ENCODE measurements around the gene BRD4. TPM values are rescaled to one million over a fixed set of nuclear protein-coding genes. Genes with fewer than 3 reads are reported as not detected.

The BRD4 gene
- total and polyA plus RNA-seq, 2 of the 13 experiments (the other 11 are each of a cell fraction or from before 2014, with no cell fraction given): 10.5 to 11.4 TPM

DNA sequence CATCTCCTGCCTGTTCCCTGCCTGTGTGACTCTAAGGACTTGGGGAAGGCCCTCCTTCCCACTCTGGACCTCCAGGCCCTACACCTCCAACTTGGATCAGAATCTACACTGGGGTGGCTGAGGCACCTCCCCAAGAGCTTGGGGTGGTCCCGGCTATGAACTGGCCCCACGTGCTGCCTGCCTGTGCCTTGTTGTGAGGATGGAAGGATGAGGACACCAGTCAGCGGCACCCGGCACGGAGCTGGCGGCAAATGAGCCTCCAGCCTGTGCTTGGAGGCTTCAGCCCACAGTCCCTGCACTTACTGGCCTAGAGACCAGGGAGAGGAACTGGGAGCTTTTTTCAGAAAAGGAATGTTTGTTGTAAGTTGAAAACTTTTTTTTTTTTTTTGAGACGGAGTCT, 38.8 kb upstream of the BRD4 start:
- no peaks in the 10 kb centered on the region for H3K9me3 ChIP-seq (ENCODE audit: low read length)
- intact Hi-C loops (cut with micrococcal nuclease; ENCODE audit: unreplicated experiment) (loop anchor here (10.0 kb wide), 1 partner anchor 86 kb away; no protein-coding TSS in a partner anchor), in situ Hi-C loops (cut with HindIII; ENCODE audit: extremely low pct_ligation_motif_present, low pct_unique_long_range_greater_than_20kb) (no loop called here)
- no peak overlapping the region for H3K4me3 ChIP-seq (replicated peaks in 1 of 3; ENCODE audit: insufficient read depth in 1 of 3, low read depth in 2 of 3, low read length in 3 of 3)
- peaks cover 4% of the 10 kb centered on the region for H3K4me1 ChIP-seq (ENCODE audit: insufficient read depth, low read length)
- H3K27ac ChIP-seq (ENCODE audit: extremely low read length, insufficient read depth, low read length): no peak overlapping the region
- H3K9ac ChIP-seq (ENCODE audit: insufficient read depth, low read depth, low read length): no peak overlapping the region
- no peak overlapping the region for H3K4me2 ChIP-seq (ENCODE audit: low read depth, low read length)
- TF ChIP-seq CENPT (CRISPR knock-in tag; IDR thresholded peaks at IDR 0.05; ENCODE audit: low read depth) (no peak), ZNF709 (CRISPR knock-in tag; IDR thresholded peaks at IDR 0.05) (no peak), XRCC5 (optimal IDR thresholded peaks at IDR 0.05; ENCODE audit: low read length) (no peak), KMT2B (CRISPR knock-in tag; IDR thresholded peaks at IDR 0.05) (no peak), ZNF569 (CRISPR knock-in tag; IDR thresholded peaks at IDR 0.05; ENCODE audit: borderline replicate concordance) (no peak), RNF2 (conservative IDR thresholded peaks at IDR 0.05; ENCODE audit: low read depth) (no peak), SOX6 (IDR thresholded peaks at IDR 0.05) (no peak), SOX6 (CRISPR knock-in tag; IDR thresholded peaks at IDR 0.05) (no peak), ZNF335 (CRISPR knock-in tag; IDR thresholded peaks at IDR 0.05) (no peak), ZMYM2 (CRISPR knock-in tag; IDR thresholded peaks at IDR 0.05) (no peak), ARNT (IDR thresholded peaks at IDR 0.05) (no peak), ZNF878 (CRISPR knock-in tag; IDR thresholded peaks at IDR 0.05) (no peak), GTF3A (CRISPR knock-in tag; conservative IDR thresholded peaks at IDR 0.05) (no peak), CCAR2 (optimal IDR thresholded peaks at IDR 0.05; ENCODE audit: low read depth, low read length) (no peak), EHMT2 (IDR thresholded peaks at IDR 0.05; ENCODE audit: borderline replicate concordance, low read depth, low read length) (no peak), GATAD1 (CRISPR knock-in tag; IDR thresholded peaks at IDR 0.05) (no peak), KDM1A (CRISPR knock-in tag; IDR thresholded peaks at IDR 0.05) (no peak)
- TF ChIP-seq, protein P1, sequence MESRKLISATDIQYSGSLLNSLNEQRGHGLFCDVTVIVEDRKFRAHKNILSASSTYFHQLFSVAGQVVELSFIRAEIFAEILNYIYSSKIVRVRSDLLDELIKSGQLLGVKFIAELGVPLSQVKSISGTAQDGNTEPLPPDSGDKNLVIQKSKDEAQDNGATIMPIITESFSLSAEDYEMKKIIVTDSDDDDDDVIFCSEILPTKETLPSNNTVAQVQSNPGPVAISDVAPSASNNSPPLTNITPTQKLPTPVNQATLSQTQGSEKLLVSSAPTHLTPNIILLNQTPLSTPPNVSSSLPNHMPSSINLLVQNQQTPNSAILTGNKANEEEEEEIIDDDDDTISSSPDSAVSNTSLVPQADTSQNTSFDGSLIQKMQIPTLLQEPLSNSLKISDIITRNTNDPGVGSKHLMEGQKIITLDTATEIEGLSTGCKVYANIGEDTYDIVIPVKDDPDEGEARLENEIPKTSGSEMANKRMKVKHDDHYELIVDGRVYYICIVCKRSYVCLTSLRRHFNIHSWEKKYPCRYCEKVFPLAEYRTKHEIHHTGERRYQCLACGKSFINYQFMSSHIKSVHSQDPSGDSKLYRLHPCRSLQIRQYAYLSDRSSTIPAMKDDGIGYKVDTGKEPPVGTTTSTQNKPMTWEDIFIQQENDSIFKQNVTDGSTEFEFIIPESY (CRISPR knock-in tag; IDR thresholded peaks at IDR 0.05): no peak
- TF ChIP-seq, protein P2, sequence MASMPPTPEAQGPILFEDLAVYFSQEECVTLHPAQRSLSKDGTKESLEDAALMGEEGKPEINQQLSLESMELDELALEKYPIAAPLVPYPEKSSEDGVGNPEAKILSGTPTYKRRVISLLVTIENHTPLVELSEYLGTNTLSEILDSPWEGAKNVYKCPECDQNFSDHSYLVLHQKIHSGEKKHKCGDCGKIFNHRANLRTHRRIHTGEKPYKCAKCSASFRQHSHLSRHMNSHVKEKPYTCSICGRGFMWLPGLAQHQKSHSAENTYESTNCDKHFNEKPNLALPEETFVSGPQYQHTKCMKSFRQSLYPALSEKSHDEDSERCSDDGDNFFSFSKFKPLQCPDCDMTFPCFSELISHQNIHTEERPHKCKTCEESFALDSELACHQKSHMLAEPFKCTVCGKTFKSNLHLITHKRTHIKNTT (CRISPR knock-in tag; IDR thresholded peaks at IDR 0.05): no peak
- TF ChIP-seq, protein P3, sequence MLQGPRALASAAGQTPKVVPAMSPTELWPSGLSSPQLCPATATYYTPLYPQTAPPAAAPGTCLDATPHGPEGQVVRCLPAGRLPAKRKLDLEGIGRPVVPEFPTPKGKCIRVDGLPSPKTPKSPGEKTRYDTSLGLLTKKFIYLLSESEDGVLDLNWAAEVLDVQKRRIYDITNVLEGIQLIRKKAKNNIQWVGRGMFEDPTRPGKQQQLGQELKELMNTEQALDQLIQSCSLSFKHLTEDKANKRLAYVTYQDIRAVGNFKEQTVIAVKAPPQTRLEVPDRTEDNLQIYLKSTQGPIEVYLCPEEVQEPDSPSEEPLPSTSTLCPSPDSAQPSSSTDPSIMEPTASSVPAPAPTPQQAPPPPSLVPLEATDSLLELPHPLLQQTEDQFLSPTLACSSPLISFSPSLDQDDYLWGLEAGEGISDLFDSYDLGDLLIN (CRISPR knock-in tag; IDR thresholded peaks at IDR 0.05; ENCODE audit: borderline replicate concordance): no peak
- TF ChIP-seq, protein P4, sequence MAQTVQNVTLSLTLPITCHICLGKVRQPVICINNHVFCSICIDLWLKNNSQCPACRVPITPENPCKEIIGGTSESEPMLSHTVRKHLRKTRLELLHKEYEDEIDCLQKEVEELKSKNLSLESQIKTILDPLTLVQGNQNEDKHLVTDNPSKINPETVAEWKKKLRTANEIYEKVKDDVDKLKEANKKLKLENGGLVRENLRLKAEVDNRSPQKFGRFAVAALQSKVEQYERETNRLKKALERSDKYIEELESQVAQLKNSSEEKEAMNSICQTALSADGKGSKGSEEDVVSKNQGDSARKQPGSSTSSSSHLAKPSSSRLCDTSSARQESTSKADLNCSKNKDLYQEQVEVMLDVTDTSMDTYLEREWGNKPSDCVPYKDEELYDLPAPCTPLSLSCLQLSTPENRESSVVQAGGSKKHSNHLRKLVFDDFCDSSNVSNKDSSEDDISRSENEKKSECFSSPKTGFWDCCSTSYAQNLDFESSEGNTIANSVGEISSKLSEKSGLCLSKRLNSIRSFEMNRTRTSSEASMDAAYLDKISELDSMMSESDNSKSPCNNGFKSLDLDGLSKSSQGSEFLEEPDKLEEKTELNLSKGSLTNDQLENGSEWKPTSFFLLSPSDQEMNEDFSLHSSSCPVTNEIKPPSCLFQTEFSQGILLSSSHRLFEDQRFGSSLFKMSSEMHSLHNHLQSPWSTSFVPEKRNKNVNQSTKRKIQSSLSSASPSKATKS (CRISPR knock-in tag; IDR thresholded peaks at IDR 0.05): no peak
- FAIRE-seq (no peak), ATAC-seq (no peak), DNase-seq (ENCODE audit: low spot score) (no peak)
- peaks cover 12% of the 10 kb centered on the region for H4K20me1 ChIP-seq (ENCODE audit: insufficient read depth, low read length)
- no peak overlapping the region for H2AFZ ChIP-seq (ENCODE audit: low read length)
- ChIA-PET POLR2A (interaction anchor here (0.7 kb wide), 1 partner anchor 29 kb away, joined by 4 read pairs; no protein-coding TSS in a partner anchor), CTCF (ENCODE audit: low intra/inter-chr PET ratio, low total read pairs) (no interaction called here)
- 95% methylated on average over 5 of the region's 7 CpGs for WGBS (ENCODE audit: low lambda C conversion rate)
- no TSS peak for BruUV-seq (replicated peaks)
- H3K27me3 ChIP-seq (ENCODE audit: control insufficient read depth in 1 of 2, insufficient read depth in 2 of 2, low read length in 2 of 2): no peaks in the 10 kb centered on the region
- H3K79me2 ChIP-seq (ENCODE audit: insufficient read depth, low read length): peaks cover 29% of the 10 kb centered on the region
- peaks cover 35 to 82% of the 10 kb centered on the region in 2 experiments for H3K36me3 ChIP-seq (replicated peaks in 1 of 2; ENCODE audit: control insufficient read depth in 1 of 2, insufficient read depth in 2 of 2, low read length in 2 of 2)
